Upper lobe of left lung (tissue), 6 donors: Measurements from ENCODE around the gene TMEM63A. TPM values are rescaled to one million over a fixed set of nuclear protein-coding genes. Genes with fewer than 3 reads are reported as not detected.
"Not testable (repeated sequence)": the region's sequence is repeated elsewhere in the genome, so short reads cannot be mapped to it uniquely, and the experiment has no call there.

Source experiments
- ATAC-seq, 2 donors: fragments of 200-7000 bp; cut with Tn5 transposase; one replicate each; pipeline ENCODE4 v1.9.1; 2022; ENCODE audit warnings: mild to moderate bottlenecking in 2 of 2, moderate library complexity in 2 of 2; ENCODE audit not compliant: low FRiP score in 2 of 2
- DNase-seq, 2 donors: peaks; one replicate each; pipeline ENCODE4 v3.0.0-alpha.2; 2019 to 2020
- H3K27ac ChIP-seq, 4 donors: fragments of 200-600 bp; sonication (generic); one replicate each; pipeline ENCODE4 v1.5.1; 2016 to 2019
- H3K27me3 ChIP-seq, 4 donors: fragments of 200-600 bp; sonication (generic); one replicate each; pipeline ENCODE4 v1.5.1; 2017 to 2019
- H3K36me3 ChIP-seq, 4 donors: fragments of 200-600 bp; sonication (generic); one replicate each; pipeline ENCODE4 v1.5.1; 2016 to 2019
- H3K4me1 ChIP-seq, 4 donors: fragments of 200-600 bp; sonication (generic); one replicate each; pipeline ENCODE4 v1.5.1; 2018 to 2019
- H3K4me3 ChIP-seq, 4 donors: fragments of 200-600 bp; sonication (generic); one replicate each; pipeline ENCODE4 v1.5.1; 2017 to 2019; ENCODE audit warnings: mild to moderate bottlenecking in 2 of 4, moderate library complexity in 1 of 4
- H3K9me3 ChIP-seq, 4 donors: fragments of 200-600 bp; sonication (generic); one replicate each; pipeline ENCODE4 v1.5.1; 2018 to 2019
- CTCF ChIP-seq, 6 experiments: fragments of 450-650 bp in 4 of 6; fragments of 200-600 bp in 2 of 6; sonication (generic) in 2 of 6; IDR thresholded peaks; one replicate each; pipeline ENCODE4 v1.5.1; 2016 to 2019; ENCODE audit warnings: antibody characterized with exemption in 6 of 6
- EP300 ChIP-seq, 4 donors: sonication (generic); formaldehyde crosslinking; IDR thresholded peaks; one replicate each; pipeline ENCODE4 v1.5.1; 2017; ENCODE audit warnings: antibody characterized with exemption in 4 of 4, control low read depth in 2 of 4
- POLR2A ChIP-seq, 4 donors: fragments of 450-650 bp; IDR thresholded peaks; one replicate each; pipeline ENCODE4 v1.5.1; 2016 to 2017; ENCODE audit warnings: antibody characterized with exemption in 4 of 4, mild to moderate bottlenecking in 2 of 4
- POLR2AphosphoS5 ChIP-seq, 2 donors: sonication (generic); formaldehyde crosslinking; IDR thresholded peaks; one replicate each; pipeline ENCODE4 v1.5.1; 2017; ENCODE audit warnings: antibody characterized with exemption in 2 of 2
- WGBS, 2 donors: methylation state at CpG; one replicate each; pipeline ENCODE4 v1.1.5; 2017 to 2018; 5-methylcytosine and 5-hydroxymethylcytosine counted together
- total RNA-seq, 6 donors: library from RNA; depleted of rRNA in 4 of 6; stranded (reverse); fragments of >200 nt in 4 of 6; gene quantifications; one replicate each; pipeline versions ENCODE4 v1.1.0 to v1.2.1, GENCODE V29; 2016 to 2021
- donor health status: DM: no; HTN: no; CAD: no; lungs with moderate emphysema.
- donor health status: DM: no; HTN: yes; CAD: no; lungs with severe emphysema.

Gene TMEM63A
- total RNA-seq, 6 donors from 2014 or later: 57.9 to 244 (median 105) TPM

DNA sequence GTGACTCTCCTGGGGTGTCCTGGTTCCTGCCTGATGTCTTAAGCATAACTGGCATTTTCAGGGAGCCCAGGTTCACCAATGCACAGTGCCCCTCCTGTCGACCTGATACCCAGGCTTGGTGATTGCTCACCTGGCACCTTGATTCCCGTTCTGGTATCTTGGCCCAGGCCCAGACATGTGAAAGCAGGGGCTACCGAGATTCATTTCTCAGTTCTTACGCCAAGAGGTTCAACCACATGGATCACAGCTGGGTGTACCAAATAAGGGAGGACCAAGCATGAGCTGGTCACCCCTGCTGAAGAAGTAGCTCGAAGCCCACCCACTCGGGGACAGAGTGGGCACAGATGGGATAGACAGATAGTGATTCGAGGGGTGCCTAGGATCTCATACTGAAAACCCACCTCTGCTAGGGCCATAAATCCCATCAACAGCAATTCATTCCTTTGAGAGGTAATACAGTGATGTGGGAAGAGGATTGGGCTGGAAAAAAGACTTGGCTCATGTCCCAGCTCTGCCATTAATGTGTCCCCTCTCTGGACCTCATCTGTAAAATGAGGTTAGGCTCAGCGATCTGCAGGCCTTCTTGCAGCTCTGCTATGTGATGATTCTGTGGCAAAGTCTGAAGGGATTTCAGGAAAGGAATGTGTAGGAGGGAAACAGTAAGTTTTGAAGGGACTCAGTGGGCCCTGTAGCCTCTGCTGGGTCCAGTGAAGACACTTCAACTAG lies 69.5 kb downstream of the TMEM63A start:
- Histone ChIP-seq H3K4me1 (peaks cover 65 to 79% (median 69%) of the 10 kb centered on the region in 4 donors), H3K27me3 (no peaks in the 10 kb centered on the region), H3K27ac (peak overlapping the region; percentile 57 to 89 (median 84)), H3K36me3 (no peaks in the 10 kb centered on the region), H3K9me3 (no peaks in the 10 kb centered on the region), H3K4me3 (no peak overlapping the region)
- DNase-seq: no peak
- ATAC-seq: no peak
- no peak for TF ChIP-seq CTCF (IDR thresholded peaks at IDR 0.05)
- TF ChIP-seq EP300 (IDR thresholded peaks at IDR 0.05): no peak
- no peak for TF ChIP-seq POLR2A (IDR thresholded peaks at IDR 0.05)
- no peak for TF ChIP-seq POLR2AphosphoS5 (IDR thresholded peaks at IDR 0.05)
- WGBS, 2 donors: 72 to 83% methylated on average over 4 to 8 of the region's 8 CpGs

DNA sequence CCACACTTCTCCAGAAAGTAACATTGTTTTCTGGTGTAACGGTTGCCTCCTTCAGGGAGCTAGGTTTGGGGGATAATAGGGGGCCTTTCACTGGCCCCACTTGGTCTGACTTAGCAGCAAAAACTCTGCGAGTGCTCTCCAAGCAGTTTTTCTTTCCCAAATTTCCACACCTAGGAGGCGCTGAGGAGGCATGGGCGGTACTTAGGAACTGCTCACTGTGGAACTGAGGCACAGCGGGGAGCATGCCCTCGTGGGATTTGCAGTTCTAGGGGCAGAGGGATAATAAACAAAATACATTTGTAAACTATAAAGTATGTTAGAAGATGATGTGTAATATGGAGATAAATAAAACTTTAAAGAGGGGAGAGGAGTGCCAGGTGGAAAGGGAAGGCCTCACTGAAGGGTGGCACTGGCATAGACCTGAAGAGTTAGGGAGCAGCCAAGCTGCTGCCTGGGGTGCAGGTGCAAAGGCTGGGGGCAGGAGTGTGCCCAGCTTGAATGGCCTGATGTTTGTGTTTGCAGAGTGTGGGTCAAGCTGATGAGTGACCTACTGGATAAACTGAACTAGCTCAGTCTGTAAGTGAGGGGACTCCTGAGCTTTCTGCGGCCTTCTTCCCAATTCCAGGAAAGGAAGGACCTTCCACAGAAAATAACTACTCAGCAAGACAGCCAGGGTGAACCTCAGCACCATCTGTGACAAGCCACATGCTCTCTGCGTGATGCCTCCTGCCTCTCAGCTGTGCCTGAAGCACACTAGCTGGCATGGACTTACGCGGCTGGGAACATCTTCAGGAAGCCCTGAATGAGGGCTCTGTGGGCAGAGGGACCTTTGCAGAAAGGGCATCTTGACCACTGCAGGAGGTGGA lies 70.3 kb downstream of the TMEM63A start:
- ATAC-seq: no peak
- TF ChIP-seq CTCF (IDR thresholded peaks at IDR 0.05) (peak in 4 of 6 experiments; percentile 10 to 21 (median 16)), POLR2AphosphoS5 (IDR thresholded peaks at IDR 0.05) (no peak), EP300 (IDR thresholded peaks at IDR 0.05) (no peak), POLR2A (IDR thresholded peaks at IDR 0.05) (no peak)

DNA sequence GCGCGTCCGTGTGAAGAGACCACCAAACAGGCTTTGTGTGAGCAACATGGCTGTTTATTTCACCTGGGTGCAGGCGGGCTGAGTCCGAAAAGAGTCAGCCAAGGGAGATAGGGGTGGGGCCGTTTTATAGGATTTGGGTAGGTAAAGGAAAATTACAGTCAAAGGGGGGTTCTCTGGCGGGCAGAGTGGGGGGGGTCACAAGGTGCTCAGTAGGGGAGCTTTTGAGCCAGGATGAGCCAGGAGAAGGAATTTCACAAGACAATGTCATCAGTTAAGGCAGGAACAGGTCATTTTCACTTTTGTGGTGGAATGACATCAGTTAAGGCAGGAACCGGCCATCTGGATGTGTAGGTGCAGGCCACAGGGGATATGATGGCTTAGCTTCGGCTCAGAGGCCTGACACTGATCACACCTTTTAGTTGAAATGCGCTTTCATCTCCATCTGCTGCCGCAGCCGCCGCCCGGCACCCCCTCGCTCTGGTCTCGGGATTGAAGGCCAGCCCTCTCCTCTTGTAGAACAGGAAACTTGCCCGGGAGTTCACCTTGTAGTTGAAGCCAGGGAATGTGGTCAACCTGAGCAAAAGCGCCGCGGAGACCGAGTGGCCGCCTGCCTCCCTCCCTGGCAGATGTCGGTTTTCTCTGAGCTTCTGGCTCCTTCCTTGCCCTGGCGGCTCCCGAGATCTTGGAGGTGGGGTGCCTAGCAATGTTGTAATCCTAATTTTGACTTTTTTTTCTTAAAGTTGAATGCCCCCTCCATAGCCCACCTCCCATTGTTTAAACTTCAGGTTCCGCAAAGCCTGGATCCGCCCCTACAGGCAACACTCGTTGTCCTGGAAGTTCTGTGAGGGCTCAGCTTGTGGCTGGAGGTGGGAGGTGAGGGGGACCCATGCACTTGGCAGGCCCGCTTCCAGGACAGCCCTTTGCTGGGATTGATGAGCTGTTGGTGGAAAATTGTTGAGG lies 71.3 kb downstream of the TMEM63A start:
- Histone ChIP-seq H3K4me3 (peak overlapping the region; percentile 50 to 77 (median 59)), H3K27ac (peak overlapping the region; percentile 67 to 89 (median 83)), H3K4me1 (peaks cover 49 to 61% (median 51%) of the 10 kb centered on the region in 4 donors)
- peak; percentile 82 to 90 for DNase-seq
- ATAC-seq, H3K36me3 ChIP-seq, H3K9me3 ChIP-seq, H3K27me3 ChIP-seq: not testable (repeated sequence)
- 7 to 8% methylated on average over 16 to 26 of the region's 29 CpGs for WGBS, 2 donors
- TF ChIP-seq POLR2AphosphoS5 (IDR thresholded peaks at IDR 0.05) (peak in 1 of 2 donors; percentile 22), POLR2A (IDR thresholded peaks at IDR 0.05) (peak in 1 of 4 donors; percentile 42)

More for the DNA sequence above, 70.3 kb downstream of the TMEM63A start:
- Histone ChIP-seq H3K4me3 (peak overlapping the region in 3 of 4 donors; percentile 56 to 77 (median 62)), H3K36me3 (no peaks in the 10 kb centered on the region), H3K27me3 (no peaks in the 10 kb centered on the region), H3K4me1 (peaks cover 57 to 71% (median 61%) of the 10 kb centered on the region in 4 donors), H3K27ac (peak overlapping the region in 3 of 4 donors; percentile 84 to 89 (median 85)), H3K9me3 (no peaks in the 10 kb centered on the region)
- WGBS, 2 donors: 42 to 44% methylated on average over 6 to 10 of the region's 10 CpGs
- no peak for DNase-seq

DNA sequence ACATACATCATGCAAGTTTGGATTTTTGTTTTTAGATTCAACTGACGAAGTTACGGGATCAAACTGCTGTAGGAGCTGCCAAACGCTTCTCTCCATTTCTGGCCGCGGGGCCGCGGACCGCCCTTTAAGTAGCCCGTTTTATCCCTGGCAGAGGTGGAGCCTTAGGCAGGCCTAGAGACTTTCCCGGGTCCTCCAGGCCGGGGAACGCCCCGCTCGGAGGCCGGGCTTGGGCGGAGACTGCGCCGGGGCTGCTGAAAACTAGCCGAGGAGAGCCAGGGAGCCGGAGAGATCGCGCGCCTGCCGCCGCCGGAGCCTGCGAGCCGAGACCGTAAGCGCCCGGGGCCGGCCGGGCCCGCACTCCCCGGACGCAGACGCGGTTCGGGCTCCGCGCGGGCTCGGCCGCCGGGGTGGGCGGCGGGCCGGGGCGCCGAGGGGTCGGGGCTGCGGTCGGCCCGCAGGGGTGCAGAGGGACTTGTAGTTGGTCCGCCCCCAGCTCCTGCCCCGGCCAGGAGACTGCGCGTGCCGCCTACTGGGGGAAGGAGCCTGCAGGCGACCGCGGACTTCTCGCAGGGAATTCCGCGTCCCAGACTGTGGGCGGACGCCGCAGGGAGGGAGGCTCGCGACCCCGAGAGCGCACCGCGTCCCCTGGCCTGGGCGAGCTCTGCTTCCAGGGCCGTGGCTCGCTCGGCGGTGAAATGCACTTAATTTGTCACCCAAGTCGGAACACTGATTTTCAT lies 72.2 kb downstream of the TMEM63A start, which contains the start of gene EPHX1:
EPHX1 (plus strand) TSS at position 283 of the 737 bp plus-strand sequence. CDS start 18,606 bp downstream, outside the sequence.
- H3K36me3 ChIP-seq: no peaks in the 10 kb centered on the region
- WGBS, 2 donors: 0% methylated on average over 12 to 64 of the region's 80 CpGs

More for the DNA sequence above, 72.2 kb downstream of the TMEM63A start, which contains the start of gene EPHX1:
- H3K9me3 ChIP-seq: no peaks in the 10 kb centered on the region
- peak in 1 of 2 donors; percentile 81 for TF ChIP-seq POLR2AphosphoS5 (IDR thresholded peaks at IDR 0.05)
- peak; percentile 10 to 64 (median 48) for TF ChIP-seq CTCF (IDR thresholded peaks at IDR 0.05)
- TF ChIP-seq EP300 (IDR thresholded peaks at IDR 0.05): no peak
- TF ChIP-seq POLR2A (IDR thresholded peaks at IDR 0.05): peak in 3 of 4 donors; percentile 23 to 93 (median 74)
- no peaks in the 10 kb centered on the region for H3K27me3 ChIP-seq
- H3K4me1 ChIP-seq: peaks cover 43 to 53% (median 48%) of the 10 kb centered on the region in 4 donors
- DNase-seq (peak; percentile 93 to 98), ATAC-seq (peak; percentile 89 to 94)
- H3K27ac ChIP-seq: peak within 1 kb of the TSS; percentile 67 to 89 (median 83)
- peak within 1 kb of the TSS; percentile 50 to 77 (median 59) for H3K4me3 ChIP-seq
